ENCODE measurements around the gene DQX1.

DNA sequence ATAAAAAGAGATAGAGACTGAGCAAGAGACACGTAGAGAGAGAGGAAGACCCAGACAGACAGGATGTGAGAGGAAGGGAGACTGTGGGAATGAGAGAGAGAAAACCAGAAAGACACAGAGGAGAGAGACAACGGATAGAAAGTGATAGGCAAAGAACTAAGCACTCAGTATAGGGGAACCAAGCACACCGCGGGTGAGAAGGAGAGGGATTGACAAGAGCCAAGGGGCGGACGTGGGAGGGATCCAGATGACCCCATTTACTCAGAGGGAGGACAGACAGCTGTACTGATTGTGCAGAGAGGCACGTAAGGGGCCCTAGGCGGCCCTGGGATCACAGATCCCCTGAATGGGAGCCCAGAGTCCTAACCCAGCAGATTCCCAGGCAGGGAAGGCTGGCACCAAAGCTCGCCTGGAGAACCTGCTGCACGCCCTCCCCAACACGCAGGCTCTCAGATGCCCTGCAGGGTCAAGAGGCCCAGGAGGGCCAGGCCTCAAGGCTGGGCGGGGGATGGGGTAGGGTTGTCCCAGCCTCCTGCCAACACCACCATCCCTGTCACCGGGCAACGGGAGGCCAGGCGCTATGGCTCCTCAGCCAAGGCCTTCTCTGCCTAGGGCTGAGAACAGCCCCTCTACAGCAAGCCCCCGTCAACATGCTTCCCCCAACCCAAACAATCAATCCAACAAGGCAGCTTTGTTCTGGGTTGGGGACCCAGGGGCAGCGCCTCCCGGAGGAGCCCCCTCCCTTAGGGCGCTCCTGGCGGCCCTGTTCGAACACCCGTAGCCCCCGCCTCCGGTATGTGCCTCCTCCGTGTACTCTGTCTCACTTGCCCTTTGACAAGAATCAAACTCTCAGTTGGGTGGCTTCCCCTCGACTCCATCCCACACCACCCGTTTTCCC, 27.1 kb upstream of the DQX1 start:
- TF ChIP-seq EZH2 (IDR thresholded peaks at IDR 0.05; ENCODE audit: borderline replicate concordance, low read depth, low read length, poor library complexity, severe bottlenecking) = no peak
- TF ChIP-seq, protein P1, sequence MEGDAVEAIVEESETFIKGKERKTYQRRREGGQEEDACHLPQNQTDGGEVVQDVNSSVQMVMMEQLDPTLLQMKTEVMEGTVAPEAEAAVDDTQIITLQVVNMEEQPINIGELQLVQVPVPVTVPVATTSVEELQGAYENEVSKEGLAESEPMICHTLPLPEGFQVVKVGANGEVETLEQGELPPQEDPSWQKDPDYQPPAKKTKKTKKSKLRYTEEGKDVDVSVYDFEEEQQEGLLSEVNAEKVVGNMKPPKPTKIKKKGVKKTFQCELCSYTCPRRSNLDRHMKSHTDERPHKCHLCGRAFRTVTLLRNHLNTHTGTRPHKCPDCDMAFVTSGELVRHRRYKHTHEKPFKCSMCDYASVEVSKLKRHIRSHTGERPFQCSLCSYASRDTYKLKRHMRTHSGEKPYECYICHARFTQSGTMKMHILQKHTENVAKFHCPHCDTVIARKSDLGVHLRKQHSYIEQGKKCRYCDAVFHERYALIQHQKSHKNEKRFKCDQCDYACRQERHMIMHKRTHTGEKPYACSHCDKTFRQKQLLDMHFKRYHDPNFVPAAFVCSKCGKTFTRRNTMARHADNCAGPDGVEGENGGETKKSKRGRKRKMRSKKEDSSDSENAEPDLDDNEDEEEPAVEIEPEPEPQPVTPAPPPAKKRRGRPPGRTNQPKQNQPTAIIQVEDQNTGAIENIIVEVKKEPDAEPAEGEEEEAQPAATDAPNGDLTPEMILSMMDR (conservative IDR thresholded peaks at IDR 0.05; ENCODE audit: low read depth, low read length) = no peak
